WTC11 (cell line): ENCODE results near the gene CALHM4. TPM values are rescaled to one million over a fixed set of nuclear protein-coding genes. Genes with fewer than 3 reads are reported as not detected.

Experiments used
- ATAC-seq: fragments of 200-7000 bp; cut with Tn5 transposase; 2 replicates; pipeline ENCODE4 v1.10.0; 2021; ENCODE audit warnings: mild to moderate bottlenecking, moderate library complexity
- CTCF ChIA-PET: fragments of 300-600 bp; sonication (Branson Sonifier 250); formaldehyde crosslinking; loops from one replicate; lab custom pipeline; 2021; ENCODE audit warnings: antibody characterized with exemption; lab: Charles Lee
- POLR2A ChIA-PET: fragments of 350-600 bp; sonication (Branson Sonifier 250); formaldehyde crosslinking; loops from one replicate; lab custom pipeline; 2021; ENCODE audit warnings: antibody characterized with exemption; lab: Charles Lee
- DNase-seq: peaks from one replicate; pipeline ENCODE4 v3.0.0; 2021; ENCODE audit warnings: low spot score
- H3K27ac Mint-ChIP-seq: 2 replicates; pipeline ENCODE4 v1.8.0; 2021; ENCODE audit warnings: mixed read lengths
- H3K27me3 Mint-ChIP-seq: 2 replicates; pipeline ENCODE4 v1.8.0; 2021; ENCODE audit warnings: low read depth, mild to moderate bottlenecking, moderate library complexity, mixed read lengths
- H3K36me3 Mint-ChIP-seq: 2 replicates; pipeline ENCODE4 v1.8.0; 2021; ENCODE audit warnings: mixed read lengths
- H3K4me1 Mint-ChIP-seq: 2 replicates; pipeline ENCODE4 v1.8.0; 2022; ENCODE audit warnings: mixed read lengths
- H3K4me3 Mint-ChIP-seq: 2 replicates; pipeline ENCODE4 v1.8.0; 2021; ENCODE audit warnings: mild to moderate bottlenecking, moderate library complexity, mixed read lengths
- H3K9me3 Mint-ChIP-seq: 2 replicates; pipeline ENCODE4 v1.8.0; 2021; ENCODE audit warnings: mixed read lengths
- ETV6 ChIP-seq: sonication (generic); formaldehyde crosslinking; IDR thresholded peaks from 2 replicates; pipeline ENCODE4 v1.8.1; 2022; ENCODE audit warnings: mild to moderate bottlenecking, missing genetic modification reagents
- FOXJ3 ChIP-seq: sonication (generic); formaldehyde crosslinking; IDR thresholded peaks from 2 replicates; pipeline ENCODE4 v1.9.0; 2021; ENCODE audit warnings: missing genetic modification reagents, mild to moderate bottlenecking, borderline replicate concordance
- GABPB1 ChIP-seq: sonication (generic); formaldehyde crosslinking; IDR thresholded peaks from 2 replicates; pipeline ENCODE4 v1.8.1; 2023; ENCODE audit warnings: mild to moderate bottlenecking, missing genetic modification reagents
- GTF2I ChIP-seq: fragments of 250-450 bp; sonication (Bioruptor Pico); conservative IDR thresholded peaks from 2 replicates; pipeline ENCODE4 v1.4.0; 2021; ENCODE audit warnings: mild to moderate bottlenecking
- IRF2 ChIP-seq: sonication (generic); formaldehyde crosslinking; IDR thresholded peaks from 2 replicates; pipeline ENCODE4 v1.8.0; 2022; ENCODE audit warnings: low read depth, missing genetic modification reagents, borderline replicate concordance
- KAT7 ChIP-seq: sonication (generic); formaldehyde crosslinking; IDR thresholded peaks from 2 replicates; pipeline ENCODE4 v1.8.1; 2023; ENCODE audit warnings: missing genetic modification reagents, mild to moderate bottlenecking, borderline replicate concordance
- RORB ChIP-seq: fragments of 250-450 bp; sonication (Bioruptor Pico); IDR thresholded peaks from 2 replicates; pipeline ENCODE4 v1.9.0; 2021; ENCODE audit warnings: mild to moderate bottlenecking
- SMAD3 ChIP-seq: sonication (generic); formaldehyde crosslinking; IDR thresholded peaks from 2 replicates; pipeline ENCODE4 v1.8.0; 2022; ENCODE audit warnings: missing genetic modification reagents, mild to moderate bottlenecking, borderline replicate concordance
- TEAD4 ChIP-seq: sonication (generic); formaldehyde crosslinking; IDR thresholded peaks from 2 replicates; pipeline ENCODE4 v1.8.0; 2022; ENCODE audit warnings: mild to moderate bottlenecking, missing genetic modification reagents
- ZBTB21 ChIP-seq: sonication (generic); formaldehyde crosslinking; IDR thresholded peaks from 2 replicates; pipeline ENCODE4 v1.8.1; 2023; ENCODE audit warnings: mild to moderate bottlenecking, missing genetic modification reagents, borderline replicate concordance
- ZNF219 ChIP-seq: sonication (generic); formaldehyde crosslinking; IDR thresholded peaks from 2 replicates; pipeline ENCODE4 v1.8.0; 2023; ENCODE audit warnings: missing genetic modification reagents, mild to moderate bottlenecking, borderline replicate concordance
- total RNA-seq: library from RNA; stranded (reverse); gene quantifications from 3 replicates; pipeline ENCODE4 v1.2.3, GENCODE V29; 2021
- TF ChIP-seq, protein P1 (sequence below): sonication (generic); formaldehyde crosslinking; IDR thresholded peaks from 2 replicates; pipeline ENCODE4 v1.8.0; 2022; ENCODE audit warnings: mild to moderate bottlenecking, missing genetic modification reagents
- TF ChIP-seq, protein P2 (sequence below): sonication (generic); formaldehyde crosslinking; IDR thresholded peaks from 2 replicates; pipeline ENCODE4 v1.8.0; 2023; ENCODE audit warnings: missing genetic modification reagents, mild to moderate bottlenecking, borderline replicate concordance
- TF ChIP-seq, protein P3 (sequence below): fragments of 200-600 bp; IDR thresholded peaks from 2 replicates; pipeline ENCODE4 v1.8.0; 2022; ENCODE audit warnings: antibody characterized with exemption
- TF ChIP-seq, protein P4 (sequence below): sonication (generic); formaldehyde crosslinking; IDR thresholded peaks from 2 replicates; pipeline ENCODE4 v1.8.1; 2023; ENCODE audit warnings: mild to moderate bottlenecking, missing genetic modification reagents, moderate library complexity
- TF ChIP-seq, protein P5 (sequence below): fragments of 250-450 bp; sonication (Bioruptor Pico); IDR thresholded peaks from 2 replicates; pipeline ENCODE4 v1.8.0; 2021; ENCODE audit warnings: mild to moderate bottlenecking
- TF ChIP-seq, protein P6 (sequence below): sonication (generic); formaldehyde crosslinking; IDR thresholded peaks from 2 replicates; pipeline ENCODE4 v1.8.0; 2022; ENCODE audit warnings: mild to moderate bottlenecking, missing genetic modification reagents

Gene CALHM4
- total RNA-seq, 1 experiment from 2014 or later = not detected

DNA sequence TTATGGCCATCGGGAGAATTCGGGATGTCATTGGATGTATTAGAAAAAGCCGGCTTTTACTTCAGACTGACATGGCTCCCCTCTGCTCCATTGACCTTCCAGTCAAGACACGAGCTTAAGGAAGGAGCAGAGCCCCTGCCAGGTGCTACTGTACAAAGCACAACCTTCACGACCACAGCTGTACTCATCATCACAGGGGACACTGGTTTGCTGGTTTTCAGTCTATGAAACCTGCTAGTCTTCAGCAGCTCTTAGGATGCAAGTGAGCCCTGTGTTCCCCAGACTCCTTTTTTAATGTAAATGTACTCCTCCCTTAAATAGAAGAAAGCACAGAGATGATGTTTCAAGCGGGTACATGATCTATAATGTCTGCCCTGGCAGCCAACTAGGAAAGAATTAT is 6.2 kb upstream of the CALHM4 start:
- ATAC-seq (peak; percentile 58), DNase-seq (no peak)
- Mint-ChIP-seq H3K27ac (no peak overlapping the region), H3K27me3 (no peaks in the 10 kb centered on the region), H3K4me3 (no peak overlapping the region), H3K9me3 (no peaks in the 10 kb centered on the region), H3K4me1 (peaks cover 7% of the 10 kb centered on the region), H3K36me3 (no peaks in the 10 kb centered on the region)
- ChIA-PET CTCF (interaction anchor here (0.9 to 1.3 kb wide), 2 partner anchors 14 to 260 kb away, joined by 3 to 4 read pairs; no protein-coding TSS in a partner anchor), POLR2A (no interaction called here)
- TF ChIP-seq, protein P1, sequence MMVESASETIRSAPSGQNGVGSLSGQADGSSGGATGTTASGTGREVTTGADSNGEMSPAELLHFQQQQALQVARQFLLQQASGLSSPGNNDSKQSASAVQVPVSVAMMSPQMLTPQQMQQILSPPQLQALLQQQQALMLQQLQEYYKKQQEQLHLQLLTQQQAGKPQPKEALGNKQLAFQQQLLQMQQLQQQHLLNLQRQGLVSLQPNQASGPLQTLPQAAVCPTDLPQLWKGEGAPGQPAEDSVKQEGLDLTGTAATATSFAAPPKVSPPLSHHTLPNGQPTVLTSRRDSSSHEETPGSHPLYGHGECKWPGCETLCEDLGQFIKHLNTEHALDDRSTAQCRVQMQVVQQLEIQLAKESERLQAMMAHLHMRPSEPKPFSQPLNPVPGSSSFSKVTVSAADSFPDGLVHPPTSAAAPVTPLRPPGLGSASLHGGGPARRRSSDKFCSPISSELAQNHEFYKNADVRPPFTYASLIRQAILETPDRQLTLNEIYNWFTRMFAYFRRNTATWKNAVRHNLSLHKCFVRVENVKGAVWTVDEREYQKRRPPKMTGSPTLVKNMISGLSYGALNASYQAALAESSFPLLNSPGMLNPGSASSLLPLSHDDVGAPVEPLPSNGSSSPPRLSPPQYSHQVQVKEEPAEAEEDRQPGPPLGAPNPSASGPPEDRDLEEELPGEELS (CRISPR knock-in tag) = no peak
- TF ChIP-seq, protein P2, sequence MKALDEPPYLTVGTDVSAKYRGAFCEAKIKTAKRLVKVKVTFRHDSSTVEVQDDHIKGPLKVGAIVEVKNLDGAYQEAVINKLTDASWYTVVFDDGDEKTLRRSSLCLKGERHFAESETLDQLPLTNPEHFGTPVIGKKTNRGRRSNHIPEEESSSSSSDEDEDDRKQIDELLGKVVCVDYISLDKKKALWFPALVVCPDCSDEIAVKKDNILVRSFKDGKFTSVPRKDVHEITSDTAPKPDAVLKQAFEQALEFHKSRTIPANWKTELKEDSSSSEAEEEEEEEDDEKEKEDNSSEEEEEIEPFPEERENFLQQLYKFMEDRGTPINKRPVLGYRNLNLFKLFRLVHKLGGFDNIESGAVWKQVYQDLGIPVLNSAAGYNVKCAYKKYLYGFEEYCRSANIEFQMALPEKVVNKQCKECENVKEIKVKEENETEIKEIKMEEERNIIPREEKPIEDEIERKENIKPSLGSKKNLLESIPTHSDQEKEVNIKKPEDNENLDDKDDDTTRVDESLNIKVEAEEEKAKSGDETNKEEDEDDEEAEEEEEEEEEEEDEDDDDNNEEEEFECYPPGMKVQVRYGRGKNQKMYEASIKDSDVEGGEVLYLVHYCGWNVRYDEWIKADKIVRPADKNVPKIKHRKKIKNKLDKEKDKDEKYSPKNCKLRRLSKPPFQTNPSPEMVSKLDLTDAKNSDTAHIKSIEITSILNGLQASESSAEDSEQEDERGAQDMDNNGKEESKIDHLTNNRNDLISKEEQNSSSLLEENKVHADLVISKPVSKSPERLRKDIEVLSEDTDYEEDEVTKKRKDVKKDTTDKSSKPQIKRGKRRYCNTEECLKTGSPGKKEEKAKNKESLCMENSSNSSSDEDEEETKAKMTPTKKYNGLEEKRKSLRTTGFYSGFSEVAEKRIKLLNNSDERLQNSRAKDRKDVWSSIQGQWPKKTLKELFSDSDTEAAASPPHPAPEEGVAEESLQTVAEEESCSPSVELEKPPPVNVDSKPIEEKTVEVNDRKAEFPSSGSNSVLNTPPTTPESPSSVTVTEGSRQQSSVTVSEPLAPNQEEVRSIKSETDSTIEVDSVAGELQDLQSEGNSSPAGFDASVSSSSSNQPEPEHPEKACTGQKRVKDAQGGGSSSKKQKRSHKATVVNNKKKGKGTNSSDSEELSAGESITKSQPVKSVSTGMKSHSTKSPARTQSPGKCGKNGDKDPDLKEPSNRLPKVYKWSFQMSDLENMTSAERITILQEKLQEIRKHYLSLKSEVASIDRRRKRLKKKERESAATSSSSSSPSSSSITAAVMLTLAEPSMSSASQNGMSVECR (CRISPR knock-in tag) = no peak
- TF ChIP-seq GTF2I (CRISPR knock-in tag) (no peak), ZNF219 (CRISPR knock-in tag) (no peak), IRF2 (CRISPR knock-in tag) (no peak), TEAD4 (CRISPR knock-in tag) (no peak), ETV6 (CRISPR knock-in tag) (no peak), GABPB1 (CRISPR knock-in tag) (no peak), SMAD3 (CRISPR knock-in tag) (no peak), RORB (CRISPR knock-in tag) (no peak), KAT7 (CRISPR knock-in tag) (no peak), ZBTB21 (CRISPR knock-in tag) (no peak), FOXJ3 (CRISPR knock-in tag) (no peak)
- TF ChIP-seq, protein P3, sequence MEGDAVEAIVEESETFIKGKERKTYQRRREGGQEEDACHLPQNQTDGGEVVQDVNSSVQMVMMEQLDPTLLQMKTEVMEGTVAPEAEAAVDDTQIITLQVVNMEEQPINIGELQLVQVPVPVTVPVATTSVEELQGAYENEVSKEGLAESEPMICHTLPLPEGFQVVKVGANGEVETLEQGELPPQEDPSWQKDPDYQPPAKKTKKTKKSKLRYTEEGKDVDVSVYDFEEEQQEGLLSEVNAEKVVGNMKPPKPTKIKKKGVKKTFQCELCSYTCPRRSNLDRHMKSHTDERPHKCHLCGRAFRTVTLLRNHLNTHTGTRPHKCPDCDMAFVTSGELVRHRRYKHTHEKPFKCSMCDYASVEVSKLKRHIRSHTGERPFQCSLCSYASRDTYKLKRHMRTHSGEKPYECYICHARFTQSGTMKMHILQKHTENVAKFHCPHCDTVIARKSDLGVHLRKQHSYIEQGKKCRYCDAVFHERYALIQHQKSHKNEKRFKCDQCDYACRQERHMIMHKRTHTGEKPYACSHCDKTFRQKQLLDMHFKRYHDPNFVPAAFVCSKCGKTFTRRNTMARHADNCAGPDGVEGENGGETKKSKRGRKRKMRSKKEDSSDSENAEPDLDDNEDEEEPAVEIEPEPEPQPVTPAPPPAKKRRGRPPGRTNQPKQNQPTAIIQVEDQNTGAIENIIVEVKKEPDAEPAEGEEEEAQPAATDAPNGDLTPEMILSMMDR = no peak
- TF ChIP-seq, protein P4, sequence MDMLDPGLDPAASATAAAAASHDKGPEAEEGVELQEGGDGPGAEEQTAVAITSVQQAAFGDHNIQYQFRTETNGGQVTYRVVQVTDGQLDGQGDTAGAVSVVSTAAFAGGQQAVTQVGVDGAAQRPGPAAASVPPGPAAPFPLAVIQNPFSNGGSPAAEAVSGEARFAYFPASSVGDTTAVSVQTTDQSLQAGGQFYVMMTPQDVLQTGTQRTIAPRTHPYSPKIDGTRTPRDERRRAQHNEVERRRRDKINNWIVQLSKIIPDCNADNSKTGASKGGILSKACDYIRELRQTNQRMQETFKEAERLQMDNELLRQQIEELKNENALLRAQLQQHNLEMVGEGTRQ = no peak
- TF ChIP-seq, protein P5, sequence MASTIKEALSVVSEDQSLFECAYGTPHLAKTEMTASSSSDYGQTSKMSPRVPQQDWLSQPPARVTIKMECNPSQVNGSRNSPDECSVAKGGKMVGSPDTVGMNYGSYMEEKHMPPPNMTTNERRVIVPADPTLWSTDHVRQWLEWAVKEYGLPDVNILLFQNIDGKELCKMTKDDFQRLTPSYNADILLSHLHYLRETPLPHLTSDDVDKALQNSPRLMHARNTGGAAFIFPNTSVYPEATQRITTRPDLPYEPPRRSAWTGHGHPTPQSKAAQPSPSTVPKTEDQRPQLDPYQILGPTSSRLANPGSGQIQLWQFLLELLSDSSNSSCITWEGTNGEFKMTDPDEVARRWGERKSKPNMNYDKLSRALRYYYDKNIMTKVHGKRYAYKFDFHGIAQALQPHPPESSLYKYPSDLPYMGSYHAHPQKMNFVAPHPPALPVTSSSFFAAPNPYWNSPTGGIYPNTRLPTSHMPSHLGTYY (CRISPR knock-in tag) = no peak
- TF ChIP-seq, protein P6, sequence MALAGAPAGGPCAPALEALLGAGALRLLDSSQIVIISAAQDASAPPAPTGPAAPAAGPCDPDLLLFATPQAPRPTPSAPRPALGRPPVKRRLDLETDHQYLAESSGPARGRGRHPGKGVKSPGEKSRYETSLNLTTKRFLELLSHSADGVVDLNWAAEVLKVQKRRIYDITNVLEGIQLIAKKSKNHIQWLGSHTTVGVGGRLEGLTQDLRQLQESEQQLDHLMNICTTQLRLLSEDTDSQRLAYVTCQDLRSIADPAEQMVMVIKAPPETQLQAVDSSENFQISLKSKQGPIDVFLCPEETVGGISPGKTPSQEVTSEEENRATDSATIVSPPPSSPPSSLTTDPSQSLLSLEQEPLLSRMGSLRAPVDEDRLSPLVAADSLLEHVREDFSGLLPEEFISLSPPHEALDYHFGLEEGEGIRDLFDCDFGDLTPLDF (CRISPR knock-in tag) = no peak
